H9 (cell line): ENCODE measurements around the gene LHFPL6. TPM values are rescaled to one million over a fixed set of nuclear protein-coding genes. Genes with fewer than 3 reads are reported as not detected.

Experiments used
- DNase-seq: peaks from one replicate; pipeline ENCODE4 v3.0.0-alpha.2; 2017
- H2AFZ ChIP-seq: one replicate; pipeline ENCODE4 v1.6.1; 2013; ENCODE audit warnings: mild to moderate bottlenecking, low read length, control low read depth, moderate library complexity
- H2AK5ac ChIP-seq: 2 replicates; pipeline ENCODE4 v1.6.1; 2013; ENCODE audit warnings: low read length, control low read depth, mixed read lengths; ENCODE audit not compliant: insufficient read length
- H2BK120ac ChIP-seq: one replicate; pipeline ENCODE4 v1.6.1; 2013; ENCODE audit warnings: low read depth, mild to moderate bottlenecking, low read length, control low read depth, inconsistent platforms; ENCODE audit not compliant: poor library complexity, severe bottlenecking
- H2BK12ac ChIP-seq: 2 replicates; pipeline ENCODE4 v1.6.1; 2013; ENCODE audit warnings: low read length, control low read depth, mixed read lengths, low read depth; ENCODE audit not compliant: insufficient read length
- H2BK15ac ChIP-seq: 2 replicates; pipeline ENCODE4 v1.6.1; 2013; ENCODE audit warnings: low read depth, low read length, control low read depth
- H2BK20ac ChIP-seq: one replicate; pipeline ENCODE4 v1.6.1; 2013; ENCODE audit warnings: low read depth, mild to moderate bottlenecking, low read length, control low read depth, inconsistent platforms; ENCODE audit not compliant: poor library complexity, severe bottlenecking
- H2BK5ac ChIP-seq: 2 replicates; pipeline ENCODE4 v1.6.1; 2013; ENCODE audit warnings: low read length, control low read depth, mixed read lengths; ENCODE audit not compliant: insufficient read length
- H3K14ac ChIP-seq: 2 replicates; pipeline ENCODE4 v1.6.1; 2013; ENCODE audit warnings: low read length, control low read depth; ENCODE audit not compliant: insufficient read depth
- H3K18ac ChIP-seq: 2 replicates; pipeline ENCODE4 v1.6.1; 2013; ENCODE audit warnings: low read depth, mild to moderate bottlenecking, mixed read lengths, low read length, control low read depth; ENCODE audit not compliant: insufficient read length
- H3K23ac ChIP-seq: 2 replicates; pipeline ENCODE4 v1.6.1; 2013; ENCODE audit warnings: low read length, control low read depth, mixed read lengths, low read depth; ENCODE audit not compliant: insufficient read length
- H3K23me2 ChIP-seq: 2 replicates; pipeline ENCODE4 v1.6.1; 2013; ENCODE audit warnings: low read depth, mild to moderate bottlenecking, mixed read lengths, low read length, control low read depth; ENCODE audit not compliant: insufficient read length, poor library complexity, severe bottlenecking
- H3K27ac ChIP-seq: 2 replicates; pipeline ENCODE4 v1.5.1; 2013; ENCODE audit warnings: low read length, control low read depth, mixed read lengths, low read depth; ENCODE audit not compliant: insufficient read length
- H3K27me3 ChIP-seq: 2 replicates; pipeline ENCODE4 v1.6.1; 2013; ENCODE audit warnings: low read length, control low read depth, inconsistent platforms; ENCODE audit not compliant: insufficient read depth
- H3K4ac ChIP-seq: 2 replicates; pipeline ENCODE4 v1.6.1; 2013; ENCODE audit warnings: low read depth, mild to moderate bottlenecking, control low read depth, inconsistent platforms, low read length, moderate library complexity
- H3K4me1 ChIP-seq: 2 replicates; pipeline ENCODE4 v1.6.1; 2013; ENCODE audit warnings: low read length, control low read depth, inconsistent platforms; ENCODE audit not compliant: insufficient read depth
- H3K4me2 ChIP-seq: 2 replicates; pipeline ENCODE4 v1.6.1; 2013; ENCODE audit warnings: low read length, control low read depth, mixed read lengths; ENCODE audit not compliant: insufficient read length, insufficient read depth
- H3K56ac ChIP-seq: 2 replicates; pipeline ENCODE4 v1.6.1; 2013; ENCODE audit warnings: low read depth, mild to moderate bottlenecking, mixed read lengths, low read length, control low read depth; ENCODE audit not compliant: insufficient read length
- H3K79me1 ChIP-seq: 2 replicates; pipeline ENCODE4 v1.6.1; 2013; ENCODE audit warnings: low read depth, mild to moderate bottlenecking, moderate library complexity, low read length, control low read depth, inconsistent platforms; ENCODE audit not compliant: insufficient read depth, poor library complexity, severe bottlenecking
- H3K79me2 ChIP-seq: 2 replicates; pipeline ENCODE4 v1.6.1; 2013; ENCODE audit warnings: low read length, control low read depth, inconsistent platforms; ENCODE audit not compliant: insufficient read depth
- H3K9ac ChIP-seq: 2 replicates; pipeline ENCODE4 v1.6.1; 2013; ENCODE audit warnings: low read length, control low read depth, mixed read lengths; ENCODE audit not compliant: insufficient read length; ENCODE audit errors: extremely low read depth
- H3K9me3 ChIP-seq: one replicate; pipeline ENCODE4 v1.6.1; 2013; ENCODE audit warnings: low read depth, low read length, inconsistent platforms; ENCODE audit not compliant: control insufficient read depth
- H3T11ph ChIP-seq: one replicate; pipeline ENCODE4 v1.6.1; 2013; ENCODE audit warnings: mild to moderate bottlenecking, low read length, control low read depth, inconsistent platforms
- H4K20me1 ChIP-seq: one replicate; pipeline ENCODE4 v1.6.1; 2013; ENCODE audit not compliant: control insufficient read depth, insufficient read length, insufficient read depth
- H4K5ac ChIP-seq: 2 replicates; pipeline ENCODE4 v1.6.1; 2013; ENCODE audit warnings: low read depth, mild to moderate bottlenecking, mixed read lengths, low read length, control low read depth; ENCODE audit not compliant: insufficient read length
- H4K8ac ChIP-seq: replicated peaks from 2 replicates; pipeline ENCODE4 v1.6.1; 2013; ENCODE audit warnings: low read length, control low read depth, mixed read lengths, low read depth; ENCODE audit not compliant: insufficient read length
- H4K91ac ChIP-seq: 2 replicates; pipeline ENCODE4 v1.6.1; 2013; ENCODE audit warnings: low read depth, mild to moderate bottlenecking, moderate library complexity, mixed read lengths, low read length, control low read depth; ENCODE audit not compliant: insufficient read length
- H3K27ac Mint-ChIP-seq, 3 experiments: 2 replicates in 2 of 3; 3 replicates in 1 of 3; pipeline ENCODE4 v1.8.0; 2020 to 2021; ENCODE audit warnings: mixed read lengths in 3 of 3, mild to moderate bottlenecking in 1 of 3, moderate library complexity in 1 of 3
- H3K27me3 Mint-ChIP-seq: 2 replicates; pipeline ENCODE4 v1.8.0; 2021; ENCODE audit warnings: low read depth, mild to moderate bottlenecking, moderate library complexity, mixed read lengths
- H3K36me3 Mint-ChIP-seq, 3 experiments: 2 replicates in 2 of 3; 3 replicates in 1 of 3; pipeline ENCODE4 v1.8.0; 2020 to 2021; ENCODE audit warnings: low read depth in 3 of 3, mixed read lengths in 3 of 3; ENCODE audit not compliant: insufficient read depth in 1 of 3
- H3K4me1 Mint-ChIP-seq, 2 experiments: 2 replicates each; pipeline ENCODE4 v1.8.0; 2020; ENCODE audit warnings: mixed read lengths in 2 of 2
- H3K4me3 Mint-ChIP-seq, 2 experiments: 2 replicates in 1 of 2; 3 replicates in 1 of 2; pipeline ENCODE4 v1.8.0; 2020 to 2021; ENCODE audit warnings: mild to moderate bottlenecking in 2 of 2, mixed read lengths in 2 of 2, moderate library complexity in 1 of 2
- H3K9me3 Mint-ChIP-seq, 2 experiments: 2 replicates in 1 of 2; 3 replicates in 1 of 2; pipeline ENCODE4 v1.8.0; 2020; ENCODE audit warnings: mild to moderate bottlenecking in 2 of 2, mixed read lengths in 2 of 2, moderate library complexity in 1 of 2
- CTCF ChIP-seq: fragments of 200-600 bp; sonication (generic); conservative IDR thresholded peaks from 3 replicates; pipeline ENCODE4 v1.8.0; 2021; ENCODE audit warnings: antibody characterized with exemption, mild to moderate bottlenecking
- WGBS: extraction: QIAGEN DNeasy Blood & Tissue Kit; methylation state at CpG from one replicate; pipeline ENCODE4 v1.1.7; 2013; ENCODE audit warnings: missing lambda C conversion rate, low lambda C conversion rate, mixed read lengths; ENCODE audit not compliant: insufficient read length; ENCODE audit errors: extremely low coverage; 5-methylcytosine and 5-hydroxymethylcytosine counted together
- total RNA-seq: library from RNA; stranded (reverse); gene quantifications from 2 replicates; pipeline ENCODE4 v1.2.1, GENCODE V29; 2021

The LHFPL6 gene
- total RNA-seq, 1 experiment from 2014 or later: 3.5 TPM

- no peak overlapping the region for H2AK5ac ChIP-seq
- Mint-ChIP-seq H3K9me3 (peaks cover 0 to 3% of the 10 kb centered on the region in 2 experiments; a peak in 1 of 5 replicates), H3K4me1 (peaks cover 2 to 5% of the 10 kb centered on the region in 2 experiments; a peak in 2 of 4 replicates), H3K27ac (no peak overlapping the region), H3K27me3 (peaks cover 1% of the 10 kb centered on the region; the same call in 1 of the 2 replicates), H3K4me3 (no peak overlapping the region), H3K36me3 (no peaks in the 10 kb centered on the region)
- no peak overlapping the region for H4K5ac ChIP-seq
- no peak overlapping the region for H3K18ac ChIP-seq
- no peak overlapping the region for H3K23ac ChIP-seq
- H3K27me3 ChIP-seq: no peaks in the 10 kb centered on the region
- no peak overlapping the region for H3K14ac ChIP-seq
- H2BK20ac ChIP-seq: no peak overlapping the region
- no peak overlapping the region for H3K9ac ChIP-seq
- H2BK120ac ChIP-seq: no peak overlapping the region
- H2BK15ac ChIP-seq: no peak overlapping the region
- no peaks in the 10 kb centered on the region for H3K79me2 ChIP-seq
- H2AFZ ChIP-seq: no peak overlapping the region
- WGBS: no CpG with 5 or more reads among the region's 3 CpGs
- H4K8ac ChIP-seq: no peak overlapping the region
- no peaks in the 10 kb centered on the region for H3K23me2 ChIP-seq
- no peak overlapping the region for H3K4ac ChIP-seq
- H3T11ph ChIP-seq: no peak overlapping the region
- H3K4me1 ChIP-seq: no peaks in the 10 kb centered on the region
- no peak overlapping the region for H3K56ac ChIP-seq
- H3K9me3 ChIP-seq: no peaks in the 10 kb centered on the region
- H2BK12ac ChIP-seq: no peak overlapping the region
- H2BK5ac ChIP-seq: no peak overlapping the region
- H3K79me1 ChIP-seq: no peaks in the 10 kb centered on the region
- no peak for TF ChIP-seq CTCF
- DNase-seq: no peak
- no peak overlapping the region for H3K4me2 ChIP-seq
- no peak overlapping the region for H4K91ac ChIP-seq
- no peak overlapping the region for H3K27ac ChIP-seq
- H4K20me1 ChIP-seq: no peaks in the 10 kb centered on the region
Observed at GRCh38 chr13:39469676-39470075, 133.3 kb downstream of the LHFPL6 start.
